HepG2 (cell line): ENCODE data around the gene FAM20A. TPM values are rescaled to one million over a fixed set of nuclear protein-coding genes. Genes with fewer than 3 reads are reported as not detected.

Source experiments
- ATF7 ChIP-seq, 2 experiments: fragments of 450-650 bp in 1 of 2; sonication (generic) in 1 of 2; formaldehyde crosslinking in 1 of 2; IDR thresholded peaks; 2 replicates each; pipeline versions ENCODE4 v1.4.0 to v1.6.1; 2016 to 2020; ENCODE audit warnings: antibody characterized with exemption in 1 of 2, mild to moderate bottlenecking in 1 of 2, missing genetic modification reagents in 1 of 2
- GATAD1 ChIP-seq: IDR thresholded peaks from 2 replicates; pipeline ENCODE4 v1.6.1; 2016; ENCODE audit warnings: missing genetic modification reagents, missing compliant biosample characterization
- HNF4G ChIP-seq, 2 experiments: sonication (generic) in 1 of 2; formaldehyde crosslinking in 1 of 2; IDR thresholded peaks; 2 replicates each; pipeline versions ENCODE4 v1.4.0 to v1.6.1; 2011 to 2020; ENCODE audit warnings: borderline replicate concordance in 2 of 2, low read depth in 2 of 2, mild to moderate bottlenecking in 2 of 2, low read length in 1 of 2, missing genetic modification reagents in 1 of 2, moderate library complexity in 1 of 2
- KIAA2018 ChIP-seq: sonication (generic); formaldehyde crosslinking; IDR thresholded peaks from 2 replicates; pipeline ENCODE4 v1.5.0; 2020; ENCODE audit warnings: mild to moderate bottlenecking, missing genetic modification reagents, borderline replicate concordance
- MXD4 ChIP-seq: IDR thresholded peaks from 2 replicates; pipeline ENCODE4 v1.6.1; 2016; ENCODE audit warnings: mild to moderate bottlenecking, missing biosample characterization, missing genetic modification reagents
- RNF219 ChIP-seq: sonication (generic); formaldehyde crosslinking; IDR thresholded peaks from 2 replicates; pipeline ENCODE4 v1.5.0; 2020; ENCODE audit warnings: mild to moderate bottlenecking, missing genetic modification reagents
- ZIK1 ChIP-seq: sonication (generic); formaldehyde crosslinking; IDR thresholded peaks from 2 replicates; pipeline ENCODE4 v1.5.0; 2020; ENCODE audit warnings: mild to moderate bottlenecking, low read depth, missing genetic modification reagents, borderline replicate concordance
- ZNF142 ChIP-seq: sonication (generic); formaldehyde crosslinking; IDR thresholded peaks from 2 replicates; pipeline ENCODE4 v1.4.0; 2020; ENCODE audit warnings: missing genetic modification reagents
- ZNF7 ChIP-seq: IDR thresholded peaks from 2 replicates; pipeline ENCODE4 v1.6.1; 2016; ENCODE audit warnings: missing biosample characterization, missing genetic modification reagents
- polyA plus RNA-seq, 8 experiments: library from polyadenylated mRNA; depleted of rRNA in 3 of 8; stranded (reverse) in 7 of 8; unstranded in 1 of 8; fragments of >200 nt; fragmentation: Illumina TruSeq in 4 of 8; extraction: Trizol in 4 of 8; gene quantifications; 2 replicates each; pipeline versions ENCODE4 v1.2.1 to v1.2.3, GENCODE V29; 2011 to 2016; ENCODE audit warnings: low read depth in 4 of 8, missing spikeins in 1 of 8, mixed read lengths in 1 of 8; ENCODE audit not compliant: insufficient read depth in 1 of 8
- total RNA-seq, 5 experiments: library from RNA; depleted of rRNA; stranded (reverse); fragments of >200 nt; fragmentation: Illumina TruSeq; extraction: Trizol; gene quantifications; 2 replicates each; pipeline ENCODE4 v1.2.3, GENCODE V29; 2016; ENCODE audit warnings: low read depth in 1 of 5

Gene FAM20A
- total and polyA plus RNA-seq, 2 of the 13 experiments (the other 11 are each of a cell fraction or from before 2014, with no cell fraction given), result 9.3 to 20.7 TPM

GRCh38 chr17:68600931-68601564, at the start of gene FAM20A (continued):
- TF ChIP-seq ZNF142 (no peak), ZIK1 (no peak), HNF4G (IDR thresholded peaks at IDR 0.05; ENCODE audit: borderline replicate concordance, low read depth, low read length) (0 out of 2 replicates have a peak, but pooled peaks have one; percentile 12), HNF4G (CRISPR knock-in tag; IDR thresholded peaks at IDR 0.05; ENCODE audit: borderline replicate concordance, low read depth) (no peak; the same call in 1 of the 2 replicates), ZNF7 (no peak), ATF7 (IDR thresholded peaks at IDR 0.05) (no peak), ATF7 (CRISPR knock-in tag; IDR thresholded peaks at IDR 0.05) (no peak), MXD4 (no peak), KIAA2018 (no peak), RNF219 (CRISPR knock-in tag) (no peak), GATAD1 (no peak)
